HAP-1 (cell line): Measurements from ENCODE around the gene RALGDS.

Experiments used
- DNase-seq, 2 experiments: peaks; one replicate each; pipeline ENCODE4 v3.0.0-alpha.2; 2016 to 2020; ENCODE audit warnings: low spot score in 2 of 2
- H3K27me3 ChIP-seq: fragments of 250-450 bp; sonication (Bioruptor Pico); 2 replicates; pipeline ENCODE4 v1.5.1; 2020; ENCODE audit warnings: low read depth, mild to moderate bottlenecking, moderate library complexity
- H3K36me3 ChIP-seq: fragments of 250-450 bp; sonication (Bioruptor Pico); replicated peaks from 2 replicates; pipeline ENCODE4 v1.5.1; 2020; ENCODE audit warnings: mild to moderate bottlenecking
- H3K4me1 ChIP-seq: fragments of 250-450 bp; sonication (Bioruptor Pico); 2 replicates; pipeline ENCODE4 v1.5.1; 2020; ENCODE audit warnings: mild to moderate bottlenecking
- H3K4me3 ChIP-seq: fragments of 250-450 bp; sonication (Bioruptor Pico); 2 replicates; pipeline ENCODE4 v1.5.1; 2020; ENCODE audit warnings: mild to moderate bottlenecking, moderate library complexity
- H3K9me3 ChIP-seq: fragments of 250-450 bp; sonication (Bioruptor Pico); 2 replicates; pipeline ENCODE4 v1.5.1; 2020; ENCODE audit warnings: mild to moderate bottlenecking, moderate library complexity
- in situ Hi-C: fragments of 300-500 bp; cut with MboI; formaldehyde crosslinking; loops from 3 replicates; pipeline ENCODE4 v1.14.3; 2020; ENCODE audit warnings: low sequenced_read_pairs, inconsistent platforms, mixed read lengths

Gene RALGDS

DNA sequence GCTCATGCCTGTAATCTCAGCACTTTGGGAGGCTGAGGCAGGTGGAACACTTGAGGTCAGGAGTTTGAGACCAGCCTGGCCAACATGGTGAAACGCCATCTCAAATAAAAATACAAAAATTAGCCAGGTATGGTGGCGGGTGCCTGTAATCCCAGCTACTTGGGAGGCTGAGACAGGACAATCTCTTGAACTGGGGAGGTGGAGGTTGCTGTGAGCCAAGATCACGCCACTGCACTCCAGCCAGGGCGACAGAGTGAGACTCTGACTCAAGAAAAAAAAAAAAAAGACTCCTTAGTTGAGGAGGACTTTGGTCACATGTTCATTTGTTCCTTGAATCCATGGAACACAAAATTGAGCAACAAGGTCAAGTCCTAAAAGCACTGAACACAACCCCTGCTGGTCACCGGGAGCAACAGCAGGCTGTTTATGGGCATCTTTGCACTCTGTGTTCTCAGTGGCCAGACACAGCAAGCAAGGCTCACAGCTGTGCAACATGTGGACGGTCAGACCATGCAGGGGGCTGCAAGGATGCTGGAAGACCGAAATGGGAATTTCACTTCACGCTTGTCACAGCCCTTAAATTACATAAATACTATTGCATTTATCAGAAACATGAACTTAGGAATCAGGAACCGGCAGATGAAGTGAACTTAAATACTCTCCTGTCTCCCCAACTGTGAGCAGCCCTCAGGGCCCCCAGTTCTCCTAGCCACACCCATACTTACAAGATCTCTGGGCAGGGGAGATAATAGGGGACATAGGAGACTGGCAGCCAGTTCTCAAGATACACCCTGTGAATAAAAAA, 39.9 kb upstream of the RALGDS start:
- peaks cover 3% of the 10 kb centered on the region for H3K4me1 ChIP-seq
- in situ Hi-C loops: no loop called here

GRCh38 chr9:133158695-133159094, 37.7 kb upstream of the RALGDS start:
- Histone ChIP-seq H3K4me3 (no peak overlapping the region), H3K36me3 (peaks cover 40% of the 10 kb centered on the region), H3K4me1 (no peaks in the 10 kb centered on the region; the same call in 1 of the 2 replicates), H3K27me3 (no peaks in the 10 kb centered on the region), H3K9me3 (no peaks in the 10 kb centered on the region)
- in situ Hi-C loops: no loop called here
- no peak for DNase-seq

More for the DNA sequence above, 39.9 kb upstream of the RALGDS start:
- Histone ChIP-seq H3K27me3 (no peaks in the 10 kb centered on the region), H3K4me3 (no peak overlapping the region), H3K36me3 (peaks cover 30% of the 10 kb centered on the region), H3K9me3 (no peaks in the 10 kb centered on the region)
- peak; percentile 69 to 77 for DNase-seq

- Histone ChIP-seq H3K4me1 (no peaks in the 10 kb centered on the region), H3K9me3 (no peaks in the 10 kb centered on the region), H3K36me3 (peaks cover 32% of the 10 kb centered on the region), H3K4me3 (no peak overlapping the region), H3K27me3 (no peaks in the 10 kb centered on the region)
- DNase-seq: no peak
- in situ Hi-C loops: no loop called here
These were observed 34.1 kb upstream of the RALGDS start for GRCh38 chr9:133155156-133155555.

DNA sequence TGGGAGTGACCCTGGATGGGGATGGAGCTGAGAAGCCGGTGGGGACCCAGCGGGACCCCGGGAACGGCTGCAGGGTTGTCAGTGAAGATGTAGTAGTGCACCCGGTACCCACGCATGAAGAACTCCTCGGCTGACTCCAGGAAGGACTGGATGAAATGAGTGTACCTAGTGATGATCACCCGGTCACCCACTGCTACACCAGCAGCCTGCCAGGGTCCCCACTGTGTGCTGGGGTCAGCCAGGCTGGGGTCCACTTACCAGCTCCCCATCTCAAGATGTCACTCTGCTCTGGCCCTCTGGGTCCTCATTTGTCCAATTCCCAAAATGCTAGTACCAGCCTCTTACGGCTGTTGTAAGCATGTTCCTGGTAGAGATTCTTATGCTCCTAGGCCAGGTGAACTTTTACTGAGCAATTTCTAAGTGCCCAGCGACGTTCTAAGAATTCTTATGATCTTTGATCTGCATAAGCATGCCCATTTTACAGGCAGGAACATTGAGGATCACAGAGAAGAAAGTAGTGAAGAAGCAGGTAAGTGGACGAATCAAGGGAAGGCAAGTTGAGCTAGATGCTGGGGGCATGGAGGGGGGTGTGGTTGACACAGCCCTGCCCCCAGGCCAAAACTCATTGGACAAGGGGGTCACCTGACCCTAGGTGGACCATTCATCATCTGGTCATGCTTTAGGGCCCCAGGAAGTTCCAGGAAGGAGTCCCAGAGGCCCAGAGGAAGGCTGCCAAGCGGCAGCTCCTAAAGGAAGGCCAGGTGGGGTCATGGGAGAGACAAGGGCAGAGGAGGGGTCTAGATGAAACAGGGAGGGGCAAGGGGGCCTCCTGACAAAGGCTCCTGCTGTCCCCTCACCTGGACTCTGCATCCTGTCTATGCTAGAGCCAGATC, 33.3 kb upstream of the RALGDS start:
- Histone ChIP-seq H3K4me3 (no peak overlapping the region), H3K27me3 (no peaks in the 10 kb centered on the region), H3K9me3 (no peaks in the 10 kb centered on the region), H3K36me3 (peaks cover 26% of the 10 kb centered on the region), H3K4me1 (peaks cover 6% of the 10 kb centered on the region)
- in situ Hi-C loops: no loop called here
- DNase-seq: no peak

- H3K4me1 ChIP-seq: peaks cover 6% of the 10 kb centered on the region
- DNase-seq: no peak
- peaks cover 22% of the 10 kb centered on the region for H3K36me3 ChIP-seq
- no peaks in the 10 kb centered on the region for H3K27me3 ChIP-seq
- in situ Hi-C loops: no loop called here
- no peak overlapping the region for H3K4me3 ChIP-seq
- no peaks in the 10 kb centered on the region for H3K9me3 ChIP-seq
These were observed 32.4 kb upstream of the RALGDS start for GRCh38 chr9:133153227-133154096.

DNA sequence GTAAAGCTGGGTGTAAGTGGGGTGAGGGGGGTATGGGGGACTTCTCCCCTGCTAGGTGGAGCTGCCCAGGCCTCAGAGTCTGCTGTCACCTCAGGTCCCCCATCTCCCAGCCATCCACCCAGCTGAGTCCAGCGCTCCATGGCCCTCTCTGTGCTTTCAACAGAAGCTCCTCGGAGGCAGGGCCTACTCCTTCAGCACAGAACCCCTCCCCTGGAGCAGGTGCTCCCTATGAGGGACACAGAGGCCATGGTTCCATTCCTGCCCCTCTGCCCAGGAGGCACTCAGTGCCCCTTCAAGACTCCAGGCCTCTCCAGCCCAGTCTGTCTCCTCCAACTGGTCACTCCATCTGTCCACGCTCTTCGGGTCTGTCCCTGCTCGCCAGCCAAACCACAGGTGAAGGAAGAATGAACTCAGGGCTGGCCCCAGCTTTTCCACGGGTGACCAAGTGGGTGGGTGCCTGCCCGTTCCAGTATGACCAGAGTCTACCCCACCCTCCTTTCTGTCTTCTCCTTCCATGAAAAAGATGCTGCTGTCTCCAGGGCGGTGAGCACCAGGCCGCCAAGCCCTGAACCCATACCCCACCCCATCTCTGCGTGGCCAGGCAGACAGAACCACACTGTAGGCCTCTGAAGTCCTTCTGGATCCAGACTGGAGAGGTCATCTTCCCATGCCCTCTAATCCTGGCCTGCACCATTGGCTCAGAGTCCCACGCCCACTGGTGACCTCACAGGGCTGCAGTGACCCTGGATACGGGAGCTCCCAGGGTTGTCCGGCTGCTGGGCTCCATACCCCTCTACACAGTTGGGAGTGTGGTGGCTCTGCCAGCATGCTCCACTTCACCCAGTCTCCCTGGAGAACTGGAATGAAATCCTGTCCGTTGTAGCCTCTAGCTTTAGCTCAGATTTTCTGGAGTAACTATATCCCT, 30.8 kb upstream of the RALGDS start:
- in situ Hi-C loops: no loop called here
- Histone ChIP-seq H3K27me3 (no peaks in the 10 kb centered on the region), H3K36me3 (peaks cover 23% of the 10 kb centered on the region), H3K9me3 (no peaks in the 10 kb centered on the region), H3K4me1 (peaks cover 11% of the 10 kb centered on the region), H3K4me3 (no peak overlapping the region)
- DNase-seq: no peak

DNA sequence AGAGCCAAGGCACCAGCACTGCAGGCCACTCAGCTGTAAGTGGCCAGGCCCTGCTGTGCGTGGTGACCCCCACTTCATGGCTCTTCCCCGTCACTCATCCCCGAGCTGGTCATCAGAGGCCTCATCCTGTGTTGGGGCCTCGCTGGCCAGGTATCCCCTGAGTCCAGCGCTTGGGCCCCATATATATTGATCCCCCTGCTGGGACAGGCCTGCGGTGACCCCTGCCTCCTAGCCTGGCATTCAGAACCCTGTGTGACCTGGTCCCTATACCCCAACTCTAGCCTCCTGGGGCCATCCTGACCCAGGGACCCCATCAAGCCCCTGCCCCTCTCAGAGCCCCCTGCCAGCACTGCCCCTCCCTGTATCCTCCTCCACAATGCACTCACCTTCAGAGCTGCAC, 30.0 kb upstream of the RALGDS start:
- in situ Hi-C loops: no loop called here
- H3K4me1 ChIP-seq: peaks cover 11% of the 10 kb centered on the region

DNA sequence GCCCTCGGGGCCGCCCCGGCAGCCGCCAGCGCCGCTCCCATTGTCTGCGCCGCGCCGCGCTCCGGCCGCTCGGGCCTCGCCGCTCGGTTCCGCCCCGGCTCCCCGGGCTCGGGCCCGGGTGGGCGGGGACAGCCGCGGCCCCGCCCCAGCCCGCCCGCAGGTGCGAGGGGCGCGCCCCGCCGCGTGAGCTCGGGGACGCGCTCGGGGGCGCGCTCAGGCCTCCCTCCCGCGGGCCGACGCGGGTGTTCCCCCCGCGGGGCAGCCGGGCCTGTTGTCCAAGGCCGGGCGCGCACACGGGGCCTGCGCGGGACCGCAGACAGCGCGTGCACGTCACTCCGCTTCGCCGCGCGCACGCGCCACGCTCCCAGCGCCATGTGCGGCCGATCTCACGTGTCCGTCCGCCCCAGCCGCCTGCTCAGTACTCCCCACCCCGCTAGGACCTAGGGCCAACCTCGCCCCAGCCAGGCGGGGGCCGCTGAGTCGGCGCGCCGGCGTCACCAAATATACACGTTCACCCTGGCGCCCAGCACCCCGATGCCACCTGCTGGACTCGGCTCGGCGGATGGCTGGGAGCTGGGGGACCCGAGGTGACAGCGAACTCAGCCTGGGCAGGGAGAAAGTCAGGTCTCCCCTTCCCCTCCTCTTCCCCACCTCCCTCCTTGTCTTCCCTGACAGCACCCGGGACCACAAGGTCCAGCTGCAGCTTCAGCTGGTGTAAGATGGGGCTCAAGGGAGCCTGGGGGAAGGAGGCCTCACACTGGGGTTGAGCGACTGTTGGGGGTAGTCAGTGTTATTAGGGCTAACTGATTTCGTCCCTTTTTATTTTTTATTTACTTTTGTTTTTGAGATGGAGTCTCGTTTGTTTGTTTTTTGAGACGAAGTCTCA, 28.3 kb upstream of the RALGDS start:
- Histone ChIP-seq H3K27me3 (no peaks in the 10 kb centered on the region), H3K4me3 (peak overlapping the region; percentile 31), H3K36me3 (peaks cover 12% of the 10 kb centered on the region), H3K9me3 (no peaks in the 10 kb centered on the region), H3K4me1 (peaks cover 14% of the 10 kb centered on the region)
- peak; percentile 82 to 91 for DNase-seq
- in situ Hi-C loops: no loop called here

More for the DNA sequence above, 30.0 kb upstream of the RALGDS start:
- H3K4me3 ChIP-seq: no peak overlapping the region
- H3K9me3 ChIP-seq: no peaks in the 10 kb centered on the region
- DNase-seq: no peak
- no peaks in the 10 kb centered on the region for H3K27me3 ChIP-seq
- H3K36me3 ChIP-seq: peaks cover 19% of the 10 kb centered on the region

DNA sequence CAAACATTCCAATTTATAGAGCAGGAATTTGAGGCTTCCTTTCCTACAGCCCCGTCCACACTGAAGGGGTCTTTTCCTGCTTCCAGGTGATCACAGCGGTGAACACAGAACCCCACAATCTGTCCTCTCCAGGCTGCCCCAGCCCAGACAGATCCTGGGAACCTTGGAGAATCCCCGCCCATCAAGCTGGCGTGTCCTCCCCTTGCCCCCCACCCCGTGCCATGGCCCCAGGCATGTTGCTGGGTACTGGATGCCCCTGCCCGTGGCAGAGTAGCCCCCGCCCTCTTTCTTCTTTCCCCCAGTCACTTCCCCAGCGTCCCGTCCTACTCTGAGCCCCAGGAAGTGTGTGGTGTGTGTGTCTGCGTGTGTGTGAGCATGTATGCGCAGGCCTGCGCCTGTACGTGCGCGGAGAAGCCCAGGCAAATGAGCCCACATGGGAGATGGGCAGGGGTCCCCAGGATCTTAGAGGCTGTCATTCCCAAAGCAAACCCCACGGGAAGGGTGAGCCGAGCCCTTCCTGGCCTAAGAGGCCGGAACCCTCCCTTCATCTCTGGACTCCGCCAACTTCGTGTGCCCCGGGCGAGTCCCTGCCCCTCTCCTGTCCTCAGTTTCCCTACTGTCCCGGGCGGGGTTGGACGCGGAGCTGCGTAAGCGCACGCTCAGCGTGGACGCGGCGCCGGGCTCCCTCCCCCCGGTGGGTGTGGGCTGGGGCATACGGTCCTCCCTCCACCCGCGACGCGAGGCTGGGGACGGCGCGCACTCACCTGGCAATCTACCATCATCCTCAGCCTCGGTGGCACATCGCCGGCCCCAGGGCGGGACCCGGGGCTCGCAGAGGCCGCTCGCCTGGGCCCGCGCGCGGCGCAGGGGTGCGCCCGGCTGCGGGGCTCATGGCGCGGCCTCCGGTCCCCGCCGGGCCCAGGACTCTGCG, 27.4 kb upstream of the RALGDS start:
- Histone ChIP-seq H3K9me3 (no peaks in the 10 kb centered on the region), H3K27me3 (no peaks in the 10 kb centered on the region), H3K36me3 (peaks cover 8% of the 10 kb centered on the region), H3K4me3 (peak overlapping the region; percentile 79), H3K4me1 (peaks cover 18% of the 10 kb centered on the region)
- peak in 1 of 2 experiments; percentile 61 for DNase-seq
- in situ Hi-C loops: no loop called here

DNA sequence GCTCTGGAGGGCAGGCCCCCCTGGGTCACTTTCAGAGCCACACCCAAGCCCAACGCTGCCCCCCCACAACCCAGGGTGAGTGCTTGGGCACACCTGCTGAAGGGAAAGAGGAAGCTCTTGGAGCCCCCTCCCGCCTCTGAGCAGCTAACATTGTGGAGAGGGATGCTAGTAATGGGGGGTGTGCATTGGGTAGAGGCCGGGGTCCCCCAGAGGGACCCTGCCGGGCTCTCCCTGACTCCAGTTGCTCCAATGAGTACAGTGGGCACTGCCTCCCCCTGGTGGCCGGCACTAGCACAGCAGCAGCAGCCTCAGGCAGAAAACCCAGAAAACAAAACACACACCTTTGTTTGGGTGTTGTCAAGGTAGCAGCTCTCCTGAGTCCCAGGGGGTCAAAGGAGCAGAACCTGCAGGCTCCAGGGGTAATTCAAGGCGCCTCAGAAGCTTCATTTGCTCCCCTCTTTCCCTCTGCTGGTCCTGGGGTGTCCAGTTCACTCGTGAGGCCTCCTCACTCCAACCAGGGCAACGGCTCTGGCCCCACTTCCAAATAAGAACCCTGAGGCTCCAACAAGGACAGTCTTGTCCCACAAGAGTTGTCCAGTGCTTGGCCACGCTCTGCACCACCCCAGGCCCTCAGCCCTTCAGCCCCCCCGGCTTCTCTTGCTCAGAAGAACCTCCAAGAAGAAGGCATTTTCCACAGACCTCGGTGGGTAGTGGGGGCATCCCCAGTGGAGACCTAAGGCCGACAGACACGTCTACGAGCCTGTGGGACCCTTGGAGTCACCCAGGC, 26.6 kb upstream of the RALGDS start:
- H3K4me3 ChIP-seq: peak overlapping the region; percentile 79
- peaks cover 18% of the 10 kb centered on the region for H3K4me1 ChIP-seq
- no peaks in the 10 kb centered on the region for H3K9me3 ChIP-seq
- H3K27me3 ChIP-seq: no peaks in the 10 kb centered on the region
- DNase-seq: peak; percentile 68 to 92
- in situ Hi-C loops: no loop called here
- peaks cover 5% of the 10 kb centered on the region; the same call in 1 of the 2 replicates for H3K36me3 ChIP-seq
